ENCODE measurements around the gene MS4A15. TPM values are rescaled to one million over a fixed set of nuclear protein-coding genes. Genes with fewer than 3 reads are reported as not detected.

MS4A15 gene
- total RNA-seq, 1 donor from 2014 or later = not detected

DNA sequence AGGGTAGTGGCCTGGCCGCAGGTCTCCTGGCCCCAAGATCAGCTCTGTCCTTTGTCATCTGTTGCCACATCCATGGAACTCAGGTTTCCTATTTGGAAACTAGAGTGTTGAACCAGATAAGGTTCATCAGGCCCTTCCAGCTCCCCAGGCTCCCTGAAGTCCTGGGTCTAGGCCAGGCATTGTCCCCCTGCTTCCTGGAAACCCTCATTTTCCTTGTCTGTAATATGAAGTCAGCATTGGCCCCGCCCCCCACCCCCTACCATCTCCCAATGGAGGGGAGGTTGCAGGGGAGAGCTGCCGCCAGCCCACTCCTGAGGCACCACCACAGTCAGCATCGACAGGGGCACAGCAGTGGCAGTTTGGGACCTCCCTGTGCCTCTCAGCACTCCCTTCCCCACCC, 19.5 kb downstream of the MS4A15 start:
- ATAC-seq = no peak
- no peak for DNase-seq (ENCODE audit: low spot score)

DNA sequence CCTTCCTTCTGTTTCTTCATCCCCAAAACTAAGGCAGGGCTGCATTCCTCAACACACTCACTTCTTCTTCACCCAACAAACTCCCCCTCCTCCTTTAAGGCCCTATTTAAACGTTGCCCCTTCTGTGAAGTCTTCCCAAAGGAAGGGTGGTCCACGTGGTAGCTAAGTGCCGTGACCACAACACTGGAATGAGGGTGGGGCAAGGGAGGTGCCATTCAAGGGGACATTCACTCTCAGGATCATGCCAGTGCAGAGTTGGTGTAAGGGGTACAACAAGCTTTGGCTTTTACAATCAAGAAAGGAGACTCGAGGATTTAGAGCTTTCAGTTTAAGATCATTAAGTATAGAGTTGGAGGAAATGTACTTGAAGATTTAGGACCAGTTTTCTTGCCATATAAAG, 20.4 kb downstream of the MS4A15 start:
- DNase-seq (ENCODE audit: low spot score) (no peak), ATAC-seq (no peak)

DNA sequence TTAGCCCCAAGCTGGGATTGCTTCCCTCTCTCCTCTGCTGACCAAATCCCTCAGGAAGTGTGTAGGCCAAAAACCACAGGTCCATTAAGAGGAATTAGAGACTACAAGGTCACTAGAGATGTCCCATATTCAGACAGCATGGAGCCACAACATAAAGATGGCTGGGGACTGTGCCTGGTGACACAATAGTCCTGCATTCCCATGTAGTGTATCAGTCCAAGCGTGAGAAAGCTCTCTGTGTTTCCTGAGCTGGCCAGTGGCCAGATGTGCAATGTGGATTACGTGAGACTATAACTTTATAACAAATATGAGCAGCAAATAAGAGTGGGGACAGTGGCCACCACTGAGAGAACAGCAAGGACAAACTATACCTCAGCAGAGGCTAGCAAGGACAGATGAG, 20.9 kb downstream of the MS4A15 start:
- ATAC-seq (no peak), DNase-seq (ENCODE audit: low spot score) (no peak)

DNA sequence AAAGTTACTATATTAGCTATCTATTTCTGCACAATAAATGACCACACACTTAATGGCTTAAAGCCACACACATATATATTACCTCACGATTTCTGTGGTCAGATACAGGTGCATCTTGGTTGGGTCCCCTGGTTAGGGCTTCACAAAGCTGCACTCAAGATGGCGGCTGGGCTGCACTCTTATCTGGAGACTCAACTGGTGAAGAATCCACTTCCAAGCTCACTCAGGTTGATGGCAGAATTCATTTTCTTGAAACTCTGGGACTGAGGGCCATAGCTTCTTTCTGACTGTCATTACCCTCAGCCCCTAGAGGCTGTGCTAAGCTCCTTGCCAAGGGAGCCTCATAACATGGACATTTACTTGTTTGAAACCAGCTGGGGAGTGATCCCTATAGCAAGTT, 23.4 kb downstream of the MS4A15 start:
- DNase-seq (ENCODE audit: low spot score) (no peak), ATAC-seq (no peak)

DNA sequence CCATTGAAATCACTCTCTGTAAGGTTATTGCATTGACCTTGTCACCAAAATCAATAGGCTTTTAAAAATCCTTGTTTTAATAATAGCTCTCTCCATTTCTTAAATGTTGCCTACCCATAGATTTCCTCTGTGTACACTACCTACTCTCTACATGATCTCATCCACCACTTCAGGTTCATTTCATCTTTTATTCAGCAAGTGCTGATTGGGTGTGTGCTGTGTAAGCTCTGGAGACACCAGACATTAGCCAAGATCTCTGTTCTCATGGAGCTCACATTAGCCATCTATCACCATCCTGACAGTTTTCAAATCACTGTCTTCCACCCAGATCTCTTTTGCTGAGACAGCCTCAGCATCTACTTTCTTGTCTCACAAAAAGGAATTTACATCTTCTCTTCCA, 24.1 kb downstream of the MS4A15 start:
- ATAC-seq (no peak), DNase-seq (ENCODE audit: low spot score) (no peak)

DNA sequence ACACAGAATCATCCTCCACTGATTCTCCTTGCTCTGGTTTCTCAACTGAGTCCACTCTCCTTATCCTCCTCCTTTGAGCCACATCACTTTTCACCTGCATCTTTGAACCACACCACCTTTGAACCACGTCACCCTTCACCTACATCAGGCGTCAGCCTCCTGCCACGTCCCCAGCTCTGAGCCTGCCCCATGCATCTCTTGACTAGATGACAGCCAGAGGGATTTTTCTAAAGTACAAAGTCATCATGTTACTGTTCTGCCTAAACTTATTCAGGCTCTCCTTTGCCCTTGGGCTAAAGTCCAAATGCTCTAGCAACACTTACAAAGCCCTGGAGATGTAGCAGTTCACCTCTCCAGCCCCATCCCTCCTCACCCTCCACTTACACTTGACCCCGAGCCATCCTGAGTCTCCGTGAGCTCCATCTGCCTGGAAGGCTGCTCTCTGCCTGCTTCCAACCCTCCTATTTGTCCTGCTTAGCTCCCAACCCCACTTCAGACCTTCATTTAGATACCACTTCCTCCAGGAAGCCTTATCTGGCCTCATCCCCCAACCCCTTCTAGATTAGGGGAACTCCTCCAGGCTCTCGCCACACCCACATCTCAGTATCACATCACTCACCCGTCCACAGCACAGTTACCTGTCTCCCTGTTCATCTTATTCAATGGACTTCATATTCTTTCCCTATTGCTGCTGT, 24.8 kb downstream of the MS4A15 start:
- ATAC-seq (no peak), DNase-seq (ENCODE audit: low spot score) (no peak)

DNA sequence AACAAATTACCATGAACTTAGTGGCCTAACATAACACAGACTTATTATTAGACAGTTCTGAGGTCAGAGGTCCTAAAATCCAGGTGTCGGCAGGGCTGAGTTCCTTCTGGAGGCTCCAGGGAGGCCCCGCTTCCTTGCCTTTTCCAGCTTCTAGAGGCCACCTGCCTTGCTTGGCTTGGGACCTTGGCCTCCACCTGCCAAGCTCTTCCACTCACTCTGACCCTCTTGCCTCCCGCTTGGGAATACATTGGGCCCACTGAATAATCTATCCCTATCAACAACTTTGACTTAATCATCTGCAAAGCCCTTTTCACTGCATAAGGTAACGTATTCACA, 25.3 kb downstream of the MS4A15 start:
- no peak for DNase-seq (ENCODE audit: low spot score)
- ATAC-seq = no peak

DNA sequence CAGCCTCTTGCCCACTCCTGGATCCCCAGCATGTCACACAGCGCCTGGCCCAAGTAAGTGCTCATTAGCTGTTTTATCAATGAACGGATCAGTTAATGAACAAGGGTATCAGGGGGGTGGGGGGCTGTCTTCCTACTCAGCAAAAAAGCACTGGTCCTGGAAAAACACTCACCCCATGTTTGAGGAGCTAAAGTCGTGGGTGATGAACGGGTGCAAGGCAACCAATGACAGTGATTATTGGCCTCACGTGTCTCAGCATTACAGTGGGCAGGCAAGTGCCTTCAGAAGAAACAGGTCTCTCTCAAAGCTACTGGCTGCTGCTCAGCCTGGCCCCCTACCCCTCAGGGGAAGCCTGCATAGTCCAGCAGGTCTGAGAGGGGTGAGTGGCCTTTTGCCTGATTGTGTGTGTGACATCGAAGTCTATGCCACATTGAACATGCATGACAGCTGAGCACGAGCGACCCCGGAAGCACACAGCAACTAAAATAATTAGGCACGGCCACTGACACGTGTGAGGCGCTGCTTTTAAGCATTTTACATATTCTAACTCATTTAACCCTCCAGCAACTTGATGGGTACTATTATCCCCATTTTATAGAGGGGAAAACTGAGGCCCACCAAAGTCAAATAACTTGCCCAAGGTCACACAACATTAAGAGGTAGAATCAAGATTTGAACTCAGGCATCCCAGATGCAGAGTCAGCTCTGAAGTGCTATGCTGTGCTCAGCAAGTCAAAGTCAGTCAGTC, 25.9 kb downstream of the MS4A15 start:
- ATAC-seq (no peak), DNase-seq (ENCODE audit: low spot score) (no peak)

DNA sequence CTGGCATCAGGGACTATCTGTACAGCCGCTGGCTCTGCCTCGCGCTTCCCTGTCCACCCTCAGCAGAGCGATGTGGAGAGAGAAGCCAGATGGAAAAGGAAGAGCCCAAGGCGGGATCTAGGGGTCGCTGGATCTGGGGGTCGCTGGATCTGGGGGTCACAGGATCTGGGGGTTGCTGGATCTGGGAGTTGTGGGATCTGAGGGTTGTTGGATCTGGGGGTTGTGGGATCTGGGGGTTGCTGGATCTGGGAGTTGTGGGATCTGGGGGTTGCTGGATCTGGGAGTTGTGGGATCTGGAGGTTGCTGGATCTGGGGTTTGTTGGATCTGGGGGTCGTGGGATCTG, 26.4 kb downstream of the MS4A15 start:
- ATAC-seq = no peak
- DNase-seq (ENCODE audit: low spot score) = no peak

DNA sequence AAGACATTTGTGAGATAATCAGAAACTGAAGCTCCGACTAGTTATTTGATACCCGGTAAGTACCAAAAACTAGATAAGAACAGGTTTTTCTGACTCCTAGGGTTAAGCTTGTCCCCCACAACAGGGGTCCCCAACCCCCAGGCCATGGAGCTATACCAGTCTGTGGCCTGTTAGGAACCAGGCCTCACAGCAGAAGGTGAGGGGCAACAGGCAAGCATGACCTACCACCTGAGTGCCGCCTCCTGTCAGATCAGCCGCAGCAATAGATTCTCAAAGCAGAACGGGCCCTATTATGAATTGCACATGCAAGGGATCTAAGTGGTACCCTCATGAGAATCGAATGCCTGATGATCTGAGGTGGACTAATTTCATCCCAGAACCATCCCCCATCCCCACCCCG, 27.2 kb downstream of the MS4A15 start:
- DNase-seq (ENCODE audit: low spot score) (no peak), ATAC-seq (no peak)

DNA sequence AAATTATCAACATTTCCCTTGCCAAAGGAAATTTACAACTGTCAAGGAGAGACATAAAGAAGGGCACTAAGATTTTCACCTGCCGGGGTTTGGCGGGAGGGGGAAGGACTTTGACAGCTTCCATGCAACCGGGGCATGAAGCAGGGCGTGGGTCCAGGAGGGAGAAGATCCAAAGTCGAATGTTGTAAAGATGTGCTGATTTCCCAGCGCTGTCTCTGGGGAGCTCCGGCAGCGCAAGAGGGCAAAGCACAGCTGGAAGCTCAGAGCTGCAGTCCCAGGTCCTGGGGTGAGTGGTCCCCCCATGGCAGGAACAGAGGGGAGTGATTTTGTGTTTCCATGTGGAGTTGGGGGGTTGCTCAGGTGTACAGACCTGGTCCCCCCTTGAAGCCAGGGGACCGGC, 28.5 kb downstream of the MS4A15 start, which contains the start of gene MS4A10:
Gene MS4A10 (plus strand): TSS at position 198 of the 400 bp plus-strand sequence. CDS start 5,003 bp downstream, outside the sequence.
- DNase-seq (ENCODE audit: low spot score) (no peak), ATAC-seq (peak; percentile 62)

DNA sequence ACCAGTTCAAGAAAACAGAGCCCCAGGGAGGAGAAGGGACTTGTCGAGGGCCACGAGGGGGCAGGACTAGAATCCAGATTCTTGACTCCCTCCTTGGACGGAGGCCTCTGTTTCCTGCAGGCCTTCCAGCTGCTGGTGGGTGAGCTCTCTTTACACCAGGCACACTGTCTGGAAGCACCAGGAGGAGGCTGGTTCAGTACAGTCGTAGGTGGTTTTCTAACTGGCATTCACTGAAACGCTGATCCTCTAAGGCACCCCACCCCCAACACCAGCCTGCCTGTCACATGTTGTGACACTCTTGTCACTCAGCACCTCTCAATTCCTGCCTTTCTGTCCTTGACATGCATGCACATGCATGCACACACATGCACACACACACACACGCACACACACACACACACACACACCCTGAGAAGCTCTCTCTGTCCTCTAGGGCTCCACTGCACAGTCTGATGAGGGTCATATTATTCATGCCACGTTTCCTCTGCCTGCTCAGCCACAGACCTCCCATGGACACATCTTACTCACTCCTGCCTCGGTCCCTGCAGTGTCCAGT, 29.2 kb downstream of the MS4A15 start:
- DNase-seq (ENCODE audit: low spot score) (no peak), ATAC-seq (no peak)

DNA sequence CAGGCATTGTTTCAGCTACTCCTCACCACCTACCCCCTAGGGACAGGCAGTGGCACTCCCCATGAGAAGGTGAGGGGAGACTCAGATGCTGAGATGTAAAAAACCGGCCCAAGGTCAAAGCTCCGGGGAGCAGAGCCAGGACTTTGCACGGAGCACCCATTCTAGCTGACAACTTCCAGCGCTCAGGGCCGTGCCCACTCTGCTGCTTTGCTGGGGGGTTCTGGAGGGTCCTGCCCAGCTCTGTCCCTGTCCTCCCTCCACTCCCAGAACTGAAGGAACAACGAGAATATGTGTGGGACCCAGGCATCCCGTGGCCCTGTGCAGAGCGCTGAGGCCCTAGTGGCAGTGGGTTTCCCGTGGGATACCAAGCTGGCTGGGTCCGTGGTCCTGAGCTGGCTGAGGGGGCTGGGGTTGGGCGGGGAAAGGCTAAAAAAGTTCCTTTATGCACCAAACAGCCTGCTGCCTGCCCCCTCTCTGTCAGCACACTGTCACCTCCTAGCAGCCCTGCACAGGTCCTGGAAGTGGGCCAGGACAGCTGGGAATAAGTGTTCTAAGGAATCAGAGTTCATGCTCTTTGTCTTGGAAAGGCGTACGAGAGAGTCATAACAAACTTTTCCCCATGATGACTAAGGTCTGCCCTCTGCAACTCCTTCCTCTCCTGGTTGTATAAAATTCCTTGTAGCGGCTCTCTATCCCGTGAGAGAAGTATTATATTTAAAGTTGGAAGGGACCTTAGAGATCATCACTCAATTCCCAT, 30.3 kb downstream of the MS4A15 start:
- DNase-seq (ENCODE audit: low spot score) (no peak), ATAC-seq (peak; percentile 31)

DNA sequence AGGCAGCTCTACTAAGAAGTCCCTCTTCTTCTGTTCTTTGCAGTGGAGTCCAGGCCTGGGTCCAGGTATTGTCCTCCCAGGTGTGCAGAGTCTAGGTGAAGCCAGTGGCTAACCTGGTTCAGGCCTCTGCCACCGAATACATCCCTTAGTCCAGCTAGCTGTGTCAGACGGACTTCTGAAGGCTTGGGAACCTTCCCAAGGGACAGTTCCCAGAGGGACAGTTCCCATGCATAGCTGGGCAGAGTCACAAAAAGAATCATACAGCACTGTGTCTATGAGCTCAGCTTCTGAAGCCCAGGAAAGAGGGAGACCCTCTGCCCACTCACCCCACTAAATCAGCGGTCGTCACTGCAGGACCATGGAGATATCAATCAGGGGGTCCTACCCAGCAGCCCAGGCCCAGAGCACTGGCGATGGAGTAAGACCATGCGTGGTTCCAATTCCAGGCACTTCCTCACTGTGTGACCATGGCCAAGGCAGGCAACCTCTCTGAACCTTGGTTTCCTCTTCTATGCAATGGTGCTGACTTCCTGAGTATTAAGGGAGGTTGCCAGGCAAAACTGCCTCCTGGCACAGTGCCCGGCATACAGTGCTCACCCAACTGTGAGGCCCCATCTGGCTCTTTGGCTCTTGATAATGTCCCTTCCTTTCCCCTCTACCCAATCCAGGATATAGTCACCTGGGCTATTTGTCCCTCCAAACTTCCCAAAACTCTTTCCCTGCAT, 31.9 kb downstream of the MS4A15 start:
- ATAC-seq (no peak), DNase-seq (ENCODE audit: low spot score) (no peak)

DNA sequence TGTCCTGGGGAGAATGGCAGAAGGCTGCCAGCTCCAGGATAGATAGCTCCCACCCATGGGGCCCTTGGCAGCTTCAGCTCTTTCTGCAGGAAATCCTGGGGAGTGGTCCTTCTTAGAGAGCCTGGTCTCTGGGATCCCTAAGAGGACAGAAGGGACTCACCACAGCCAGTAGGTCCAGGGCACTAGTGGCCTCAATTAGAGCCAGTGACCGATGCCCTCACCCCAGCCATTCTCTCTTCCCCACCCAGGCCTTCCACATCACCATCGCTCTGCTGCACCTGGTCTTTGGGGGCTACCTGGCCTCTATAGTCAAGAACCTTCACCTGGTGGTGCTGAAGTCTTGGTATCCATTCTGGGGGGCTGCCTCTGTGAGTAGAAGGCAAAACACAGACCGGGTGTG, 34.1 kb downstream of the MS4A15 start:
- no peak for DNase-seq (ENCODE audit: low spot score)
- ATAC-seq = no peak

DNA sequence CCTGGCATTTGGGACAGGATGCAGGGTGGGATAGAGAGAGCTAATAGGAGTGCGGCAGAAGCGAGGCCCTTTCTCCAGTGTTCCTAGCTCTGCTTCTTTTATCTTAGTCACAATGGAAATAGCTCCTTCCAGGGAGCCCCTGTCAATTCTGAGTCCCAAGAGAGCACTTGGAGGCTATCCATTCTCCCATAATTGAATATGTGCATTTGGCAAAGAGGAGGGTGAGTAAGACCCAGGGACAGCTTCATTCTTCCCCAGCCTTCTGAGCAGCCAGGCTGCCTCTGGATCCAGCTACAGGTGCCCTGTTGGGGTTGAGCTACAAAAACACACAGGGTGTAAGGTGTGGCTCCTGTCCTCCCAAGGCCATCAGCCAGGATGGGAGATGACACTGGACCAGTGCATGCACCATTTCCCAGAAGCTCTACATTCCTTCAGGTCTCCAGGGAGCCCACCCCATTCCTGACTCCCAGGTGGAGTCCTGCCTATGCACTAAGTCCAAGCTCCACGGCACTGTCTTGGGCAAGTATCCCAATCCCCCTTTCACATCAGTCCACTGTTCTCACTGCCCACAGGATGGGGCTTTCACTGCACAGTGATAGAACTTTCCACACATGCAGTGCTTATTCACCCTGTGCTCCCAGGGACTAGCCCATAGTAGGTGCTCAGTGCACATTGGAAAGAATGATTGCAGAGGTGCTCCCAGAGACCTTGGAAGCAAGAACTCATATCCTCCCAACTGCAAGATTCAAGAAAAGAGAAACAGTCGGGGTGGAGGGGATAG, 34.7 kb downstream of the MS4A15 start:
- ATAC-seq (no peak), DNase-seq (ENCODE audit: low spot score) (no peak)

DNA sequence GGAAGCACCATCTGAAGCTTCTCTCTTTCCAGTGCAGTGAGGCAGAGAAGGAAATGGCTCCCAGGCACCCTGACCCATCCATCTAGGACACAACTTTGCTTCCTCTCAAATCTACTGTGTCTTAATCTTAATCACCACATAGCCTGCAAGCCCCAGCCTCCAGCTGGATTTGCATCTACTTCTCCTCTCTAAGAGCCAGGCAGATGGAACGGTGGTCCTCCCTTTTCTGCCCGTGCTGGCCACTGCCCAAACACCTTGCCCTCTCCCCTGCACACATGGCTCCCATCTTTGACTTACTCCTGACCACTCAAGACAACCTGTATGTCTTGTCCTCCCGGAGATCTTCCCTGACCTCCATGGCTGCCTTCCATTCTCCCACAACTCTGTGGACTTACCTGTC, 35.9 kb downstream of the MS4A15 start:
- ATAC-seq (no peak), DNase-seq (ENCODE audit: low spot score) (no peak)

DNA sequence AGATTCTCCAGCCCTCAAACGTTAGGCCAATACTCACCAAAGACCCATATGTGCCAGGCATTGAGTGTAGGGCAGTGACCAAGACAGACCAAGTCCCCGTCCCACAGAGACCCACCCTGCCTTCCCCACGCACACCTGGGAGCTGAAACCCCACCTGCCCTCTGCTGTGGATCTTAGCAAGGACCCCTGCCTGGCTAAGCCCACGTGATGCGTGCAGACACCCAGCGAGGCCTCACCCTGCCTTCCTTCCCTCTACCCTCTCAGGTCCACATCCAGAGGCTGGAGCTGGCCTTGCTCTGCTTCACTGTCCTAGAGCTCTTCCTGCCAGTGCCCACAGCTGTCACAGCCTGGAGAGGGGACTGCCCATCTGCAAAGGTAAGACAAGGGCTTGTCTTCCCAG, 38.6 kb downstream of the MS4A15 start:
- ATAC-seq = no peak
- no peak for DNase-seq (ENCODE audit: low spot score)

DNA sequence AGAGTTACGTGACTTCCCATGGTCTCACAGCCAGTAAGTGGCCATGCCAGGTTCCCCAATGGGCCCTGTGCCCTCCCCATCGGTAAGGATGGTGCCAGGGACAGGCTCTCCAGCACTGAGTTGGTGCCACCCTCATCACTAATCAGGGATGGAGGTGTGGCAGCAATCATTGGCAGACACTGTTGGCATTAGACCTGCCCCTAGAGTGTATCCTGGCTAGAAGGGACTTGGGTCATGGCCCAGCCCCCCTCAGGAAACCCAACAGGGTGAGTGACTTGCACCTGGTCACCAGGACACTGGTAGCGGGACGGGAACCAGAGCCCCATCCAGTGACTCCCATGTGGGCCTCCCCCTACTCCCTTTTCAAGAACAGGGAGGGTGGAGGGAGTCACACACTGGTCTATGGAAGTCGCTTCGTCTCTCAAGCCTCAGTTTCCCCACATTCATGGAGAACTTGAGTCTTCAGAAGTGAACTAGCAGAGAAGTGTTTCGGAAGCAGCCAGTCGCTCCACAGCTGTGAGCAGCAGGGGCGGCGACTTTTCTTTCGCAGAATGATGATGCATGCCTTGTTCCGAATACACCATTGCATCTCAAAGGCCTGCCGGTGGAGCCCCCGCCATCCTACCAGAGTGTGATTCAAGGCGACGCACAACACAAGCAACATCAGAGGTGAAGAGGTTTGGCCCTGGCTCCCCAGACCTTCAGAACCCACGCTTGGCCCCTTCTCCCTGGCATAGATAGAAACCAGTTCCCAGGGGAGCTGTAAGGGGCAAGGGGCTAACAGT, 41.4 kb downstream of the MS4A15 start:
- ATAC-seq (no peak), DNase-seq (ENCODE audit: low spot score) (no peak)

DNA sequence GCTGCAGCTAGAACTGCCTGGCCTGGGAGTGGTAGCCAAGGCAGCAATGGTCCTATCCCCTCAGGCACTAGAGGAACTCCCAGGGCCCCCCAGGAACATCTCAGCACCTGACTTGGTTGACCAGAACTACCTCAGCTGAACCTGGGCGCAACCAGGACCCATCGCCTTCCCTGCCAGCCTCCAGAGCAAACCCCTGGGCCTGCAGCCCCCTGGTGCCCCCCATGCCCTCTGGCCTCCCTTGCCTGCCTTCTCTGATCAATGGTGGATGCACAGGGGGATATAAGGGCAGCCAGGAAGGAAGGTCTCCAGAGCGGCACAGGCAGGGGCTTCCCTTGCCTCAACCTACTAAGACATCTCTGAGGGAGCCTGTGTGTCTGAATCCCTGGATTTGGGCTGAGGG, 42.0 kb downstream of the MS4A15 start:
- DNase-seq (ENCODE audit: low spot score) = no peak

More for the DNA sequence above, 42.0 kb downstream of the MS4A15 start:
- no peak for ATAC-seq
